Measurements from ENCODE around the gene ANO8.

Gene ANO8

GRCh38 chr19:17312189-17313113 lies 22.2 kb downstream of the ANO8 start:
- H3F3A ChIP-seq (ENCODE audit: insufficient read depth) = no peaks in the 10 kb centered on the region
- H3K9me2 ChIP-seq (replicated peaks; ENCODE audit: insufficient read depth, low read length) = no peaks in the 10 kb centered on the region
- H2AFZ ChIP-seq (ENCODE audit: low read depth, low read length, severe bottlenecking) = no peak overlapping the region
- no peaks in the 10 kb centered on the region for H3K9me3 ChIP-seq (ENCODE audit: insufficient read depth, low read length)
- no peak overlapping the region for H3K27ac ChIP-seq (ENCODE audit: low read depth, low read length)
- TF ChIP-seq EZH2phosphoT487 (conservative IDR thresholded peaks at IDR 0.05; ENCODE audit: low read length) (no peak), CTCF (IDR thresholded peaks at IDR 0.05; ENCODE audit: insufficient read depth, low read length, poor library complexity, severe bottlenecking) (no peak)
- no peak overlapping the region for H3K9ac ChIP-seq (ENCODE audit: low read length)
- no peaks in the 10 kb centered on the region for H3K36me3 ChIP-seq (ENCODE audit: low read length)
- no peak overlapping the region for H3K4me3 ChIP-seq (ENCODE audit: insufficient read depth, low read length, poor library complexity, severe bottlenecking)
- no peaks in the 10 kb centered on the region for H4K20me1 ChIP-seq (ENCODE audit: low read depth, low read length)
- H3K27me3 ChIP-seq (ENCODE audit: low read length) = no peaks in the 10 kb centered on the region
- H3K4me2 ChIP-seq (ENCODE audit: low read depth, low read length, poor library complexity, severe bottlenecking) = no peak overlapping the region
- peaks cover 34% of the 10 kb centered on the region for H3K79me2 ChIP-seq (ENCODE audit: insufficient read depth, low read length)

- H3K79me2 ChIP-seq (ENCODE audit: insufficient read depth, low read length) = peaks cover 37% of the 10 kb centered on the region
- no peak overlapping the region for H2AFZ ChIP-seq (ENCODE audit: low read depth, low read length, severe bottlenecking)
- no peaks in the 10 kb centered on the region for H3K9me2 ChIP-seq (replicated peaks; ENCODE audit: insufficient read depth, low read length)
- TF ChIP-seq EZH2phosphoT487 (conservative IDR thresholded peaks at IDR 0.05; ENCODE audit: low read length) = no peak
- no peak for TF ChIP-seq CTCF (IDR thresholded peaks at IDR 0.05; ENCODE audit: insufficient read depth, low read length, poor library complexity, severe bottlenecking)
- no peaks in the 10 kb centered on the region for H3K9me3 ChIP-seq (ENCODE audit: insufficient read depth, low read length)
- no peaks in the 10 kb centered on the region for H3F3A ChIP-seq (ENCODE audit: insufficient read depth)
- no peak overlapping the region for H3K9ac ChIP-seq (ENCODE audit: low read length)
- no peaks in the 10 kb centered on the region for H4K20me1 ChIP-seq (ENCODE audit: low read depth, low read length)
- no peak overlapping the region for H3K4me2 ChIP-seq (ENCODE audit: low read depth, low read length, poor library complexity, severe bottlenecking)
- H3K27ac ChIP-seq (ENCODE audit: low read depth, low read length) = no peak overlapping the region
- H3K36me3 ChIP-seq (ENCODE audit: low read length) = no peaks in the 10 kb centered on the region
- H3K27me3 ChIP-seq (ENCODE audit: low read length) = no peaks in the 10 kb centered on the region
- no peak overlapping the region for H3K4me3 ChIP-seq (ENCODE audit: insufficient read depth, low read length, poor library complexity, severe bottlenecking)
These were observed 23.0 kb downstream of the ANO8 start for GRCh38 chr19:17311455-17312188.

- Histone ChIP-seq H3K9me3 (ENCODE audit: insufficient read depth, low read length) (no peaks in the 10 kb centered on the region), H3F3A (ENCODE audit: insufficient read depth) (peaks cover 2% of the 10 kb centered on the region; the same call in 1 of the 2 replicates), H3K4me2 (ENCODE audit: low read depth, low read length, poor library complexity, severe bottlenecking) (peak overlapping the region; percentile 86), H3K36me3 (ENCODE audit: low read length) (no peaks in the 10 kb centered on the region), H3K27ac (ENCODE audit: low read depth, low read length) (peak overlapping the region; percentile 48), H2AFZ (ENCODE audit: low read depth, low read length, severe bottlenecking) (no peak overlapping the region), H3K79me2 (ENCODE audit: insufficient read depth, low read length) (peaks cover 42% of the 10 kb centered on the region), H3K27me3 (ENCODE audit: low read length) (no peaks in the 10 kb centered on the region), H3K9me2 (replicated peaks; ENCODE audit: insufficient read depth, low read length) (no peaks in the 10 kb centered on the region), H4K20me1 (ENCODE audit: low read depth, low read length) (no peaks in the 10 kb centered on the region), H3K9ac (ENCODE audit: low read length) (peak overlapping the region; percentile 97), H3K4me3 (ENCODE audit: insufficient read depth, low read length, poor library complexity, severe bottlenecking) (peak overlapping the region; percentile 99)
- no peak for TF ChIP-seq CTCF (IDR thresholded peaks at IDR 0.05; ENCODE audit: insufficient read depth, low read length, poor library complexity, severe bottlenecking)
- TF ChIP-seq EZH2phosphoT487 (conservative IDR thresholded peaks at IDR 0.05; ENCODE audit: low read length) = no peak
These were observed 24.6 kb downstream of the ANO8 start for GRCh38 chr19:17309965-17310461.

Measured in SU-DHL-6 (cell line).